HCT116 (cell line): Measurements from ENCODE around the gene GLDN. TPM values are rescaled to one million over a fixed set of nuclear protein-coding genes. Genes with fewer than 3 reads are reported as not detected.

ENCODE experiments used
- ATAC-seq: fragments of 200-7000 bp; cut with Tn5 transposase; 2 replicates; pipeline ENCODE4 v1.9.1; 2020; ENCODE audit warnings: mild to moderate bottlenecking, moderate library complexity
- BruUV-seq: library from RNA; stranded (reverse); fragments of 400-500 nt; replicated peaks from 2 replicates; lab custom pipeline; 2021; lab: Mats Ljungman, UMichigan
- CTCF ChIA-PET: fragments of 300-600 bp; sonication (Branson Sonifier 250); formaldehyde crosslinking; loops from one replicate; lab custom pipeline; 2021; ENCODE audit warnings: antibody characterized with exemption; lab: Charles Lee
- POLR2A ChIA-PET: fragments of 300-600, 350-600 bp; sonication (Branson Sonifier 250); formaldehyde crosslinking; loops from one replicate; lab custom pipeline; 2021; ENCODE audit warnings: antibody characterized with exemption; lab: Charles Lee
- RAD21 ChIA-PET, 2 experiments: fragments of 300-600 bp; sonication (Branson Sonifier 250); formaldehyde crosslinking; loops; one replicate each; lab custom pipeline; 2023; ENCODE audit warnings: low total read pairs in 2 of 2; ENCODE audit not compliant: uncharacterized antibody in 2 of 2, unreplicated experiment in 2 of 2, low non-redundant PET in 1 of 2; lab: Charles Lee
- DNase-seq: peaks from one replicate; pipeline ENCODE4 v3.0.0-alpha.2; 2010; ENCODE audit warnings: low read depth, low spot score
- H2AFZ ChIP-seq: fragments of 200-600 bp; shearing (Covaris generic), sonication (generic); 2 replicates; pipeline ENCODE4 v1.6.1; 2017; ENCODE audit warnings: low read depth, mixed run types, mixed read lengths, antibody characterized with exemption, low read length; ENCODE audit not compliant: poor library complexity, severe bottlenecking
- H3K27ac ChIP-seq: 2 replicates; pipeline ENCODE4 v1.5.1; 2012; ENCODE audit warnings: low read depth, low read length
- H3K27me3 ChIP-seq: fragments of 200-600 bp; sonication (generic); 2 replicates; pipeline ENCODE4 v1.6.1; 2016; ENCODE audit warnings: mixed run types, low read length, mixed read lengths; ENCODE audit not compliant: insufficient read depth
- H3K36me3 ChIP-seq, 2 experiments: fragments of 200-500 bp in 1 of 2; fragments of 200-600 bp in 1 of 2; sonication (Bioruptor generic) in 1 of 2; sonication (generic) in 1 of 2; 2 replicates each; pipeline versions ENCODE4 v1.5.1 to v1.6.1; 2014 to 2016; ENCODE audit warnings: low read length in 2 of 2, inconsistent platforms in 1 of 2, mixed read lengths in 1 of 2, mixed run types in 1 of 2; ENCODE audit not compliant: insufficient read depth in 2 of 2, control insufficient read depth in 1 of 2
- H3K4me1 ChIP-seq, 2 experiments: fragments of 200-600 bp in 1 of 2; sonication (generic) in 1 of 2; 2 replicates each; pipeline versions ENCODE4 v1.5.1 to v1.6.1; 2012 to 2017; ENCODE audit warnings: low read length in 2 of 2, inconsistent platforms in 1 of 2, mild to moderate bottlenecking in 1 of 2, mixed read lengths in 1 of 2, mixed run types in 1 of 2, moderate library complexity in 1 of 2; ENCODE audit not compliant: insufficient read depth in 2 of 2, control insufficient read depth in 1 of 2
- H3K4me2 ChIP-seq: fragments of 200-600 bp; sonication (generic); 2 replicates; pipeline ENCODE4 v1.6.1; 2017; ENCODE audit warnings: mixed run types, low read length, mixed read lengths
- H3K4me3 ChIP-seq, 2 experiments: fragments of 200-600 bp in 1 of 2; sonication (generic) in 1 of 2; replicated peaks in 1 of 2; 2 replicates each; pipeline ENCODE4 v1.5.1; 2011 to 2016; ENCODE audit warnings: low read length in 2 of 2, control low read depth in 1 of 2, low read depth in 1 of 2, mild to moderate bottlenecking in 1 of 2, mixed read lengths in 1 of 2, mixed run types in 1 of 2
- H3K79me2 ChIP-seq: fragments of 200-600 bp; sonication (generic); 2 replicates; pipeline ENCODE4 v1.6.1; 2017; ENCODE audit warnings: mild to moderate bottlenecking, mixed run types, low read length, moderate library complexity, mixed read lengths; ENCODE audit not compliant: insufficient read depth
- H3K9ac ChIP-seq: fragments of 200-600 bp; sonication (generic); 2 replicates; pipeline ENCODE4 v1.6.1; 2016; ENCODE audit warnings: low read length, mixed read lengths
- H3K9me2 ChIP-seq: fragments of 200-600 bp; sonication (generic), shearing (Covaris generic); 2 replicates; pipeline ENCODE4 v1.6.1; 2017; ENCODE audit warnings: mixed run types, mild to moderate bottlenecking, moderate library complexity; ENCODE audit not compliant: insufficient read depth
- H3K9me3 ChIP-seq, 2 experiments: fragments of 200-500 bp in 1 of 2; fragments of 200-600 bp in 1 of 2; sonication (Bioruptor generic) in 1 of 2; sonication (generic) in 1 of 2; 2 replicates each; pipeline ENCODE4 v1.6.1; 2014 to 2017; ENCODE audit warnings: low read length in 2 of 2, mixed read lengths in 2 of 2, inconsistent platforms in 1 of 2, low read depth in 1 of 2, mild to moderate bottlenecking in 1 of 2, mixed run types in 1 of 2, moderate library complexity in 1 of 2; ENCODE audit not compliant: control insufficient read depth in 1 of 2, insufficient read depth in 1 of 2
- H4K20me1 ChIP-seq: fragments of 200-600 bp; sonication (generic), shearing (Covaris generic); 2 replicates; pipeline ENCODE4 v1.6.1; 2017; ENCODE audit warnings: mixed run types, mild to moderate bottlenecking, moderate library complexity; ENCODE audit not compliant: insufficient read depth
- CBX3 ChIP-seq: IDR thresholded peaks from 2 replicates; pipeline ENCODE4 v1.6.1; 2012; ENCODE audit warnings: low read depth
- ELF1 ChIP-seq: IDR thresholded peaks from 2 replicates; pipeline ENCODE4 v1.6.1; 2012; ENCODE audit warnings: low read depth, borderline replicate concordance
- EZH2 ChIP-seq: fragments of 200-600 bp; sonication (generic); IDR thresholded peaks from 2 replicates; pipeline ENCODE4 v1.6.1; 2017; ENCODE audit warnings: antibody characterized with exemption, mixed run types
- EZH2phosphoT487 ChIP-seq: fragments of 200-600 bp; IDR thresholded peaks from 2 replicates; pipeline ENCODE4 v1.6.1; 2018; ENCODE audit warnings: antibody characterized with exemption, borderline replicate concordance
- POLR2AphosphoS5 ChIP-seq: IDR thresholded peaks from 2 replicates; pipeline ENCODE4 v1.6.1; 2011; ENCODE audit warnings: mild to moderate bottlenecking, low read depth, low read length, moderate library complexity
- SIN3A ChIP-seq: IDR thresholded peaks from 2 replicates; pipeline ENCODE4 v1.6.1; 2012; ENCODE audit warnings: low read depth
- SRF ChIP-seq: IDR thresholded peaks from 2 replicates; pipeline ENCODE4 v1.6.1; 2012; ENCODE audit warnings: low read depth
- TCF7L2 ChIP-seq: IDR thresholded peaks from 2 replicates; pipeline ENCODE4 v1.7.0; 2011; ENCODE audit warnings: borderline replicate concordance, inconsistent platforms; ENCODE audit not compliant: insufficient read depth, insufficient read length; ENCODE audit errors: extremely low read depth
- ZBTB33 ChIP-seq: IDR thresholded peaks from 2 replicates; pipeline ENCODE4 v1.6.1; 2011; ENCODE audit warnings: mild to moderate bottlenecking, low read length, moderate library complexity; ENCODE audit not compliant: insufficient replicate concordance; ENCODE audit errors: extremely low read depth
- ZNF274 ChIP-seq: fragments of 200-500 bp; sonication (Bioruptor generic); IDR thresholded peaks from 2 replicates; pipeline ENCODE4 v1.6.1; 2014; ENCODE audit warnings: mild to moderate bottlenecking, low read depth, low read length, inconsistent platforms
- intact Hi-C: fragments of 100-400 bp; cut with micrococcal nuclease; formaldehyde crosslinking; loops from 2 replicates; pipeline ENCODE4 v1.10.0; 2022
- total RNA-seq: library from RNA; stranded (reverse); gene quantifications from one replicate; pipeline ENCODE4 v1.2.1, GENCODE V29; 2021; ENCODE audit not compliant: unreplicated experiment
- TF ChIP-seq, protein P1 (sequence below): IDR thresholded peaks from 2 replicates; pipeline ENCODE4 v1.6.1; 2012; ENCODE audit warnings: low read depth
- TF ChIP-seq, protein P2 (sequence below), 3 experiments: fragments of 200-600 bp in 1 of 3; sonication (generic) in 1 of 3; IDR thresholded peaks in 2 of 3; conservative IDR thresholded peaks in 1 of 3; 2 replicates each; pipeline ENCODE4 v1.5.1; 2012 to 2017; ENCODE audit warnings: low read depth in 2 of 3, low read length in 2 of 3, antibody characterized with exemption in 1 of 3, borderline replicate concordance in 1 of 3, control low read depth in 1 of 3, mild to moderate bottlenecking in 1 of 3, mixed read lengths in 1 of 3, mixed run types in 1 of 3, moderate library complexity in 1 of 3; ENCODE audit not compliant: insufficient read depth in 1 of 3

GLDN gene
- total RNA-seq, 1 experiment from 2014 or later: 3.0 TPM

- ATAC-seq: no peak
- Histone ChIP-seq H2AFZ (no peak overlapping the region), H3K4me1 (no peaks in the 10 kb centered on the region), H4K20me1 (no peaks in the 10 kb centered on the region), H3K9me2 (no peaks in the 10 kb centered on the region), H3K9ac (no peak overlapping the region), H3K9me3 (no peaks in the 10 kb centered on the region), H3K27me3 (no peaks in the 10 kb centered on the region; the same call in 1 of the 2 replicates), H3K36me3 (no peaks in the 10 kb centered on the region), H3K4me3 (no peak overlapping the region), H3K4me2 (no peak overlapping the region), H3K79me2 (no peaks in the 10 kb centered on the region), H3K27ac (no peak overlapping the region)
- intact Hi-C loops: no loop called here
- BruUV-seq: no TSS peak
- TF ChIP-seq ELF1 (no peak), EZH2 (no peak), SIN3A (no peak)
- TF ChIP-seq, protein P1, sequence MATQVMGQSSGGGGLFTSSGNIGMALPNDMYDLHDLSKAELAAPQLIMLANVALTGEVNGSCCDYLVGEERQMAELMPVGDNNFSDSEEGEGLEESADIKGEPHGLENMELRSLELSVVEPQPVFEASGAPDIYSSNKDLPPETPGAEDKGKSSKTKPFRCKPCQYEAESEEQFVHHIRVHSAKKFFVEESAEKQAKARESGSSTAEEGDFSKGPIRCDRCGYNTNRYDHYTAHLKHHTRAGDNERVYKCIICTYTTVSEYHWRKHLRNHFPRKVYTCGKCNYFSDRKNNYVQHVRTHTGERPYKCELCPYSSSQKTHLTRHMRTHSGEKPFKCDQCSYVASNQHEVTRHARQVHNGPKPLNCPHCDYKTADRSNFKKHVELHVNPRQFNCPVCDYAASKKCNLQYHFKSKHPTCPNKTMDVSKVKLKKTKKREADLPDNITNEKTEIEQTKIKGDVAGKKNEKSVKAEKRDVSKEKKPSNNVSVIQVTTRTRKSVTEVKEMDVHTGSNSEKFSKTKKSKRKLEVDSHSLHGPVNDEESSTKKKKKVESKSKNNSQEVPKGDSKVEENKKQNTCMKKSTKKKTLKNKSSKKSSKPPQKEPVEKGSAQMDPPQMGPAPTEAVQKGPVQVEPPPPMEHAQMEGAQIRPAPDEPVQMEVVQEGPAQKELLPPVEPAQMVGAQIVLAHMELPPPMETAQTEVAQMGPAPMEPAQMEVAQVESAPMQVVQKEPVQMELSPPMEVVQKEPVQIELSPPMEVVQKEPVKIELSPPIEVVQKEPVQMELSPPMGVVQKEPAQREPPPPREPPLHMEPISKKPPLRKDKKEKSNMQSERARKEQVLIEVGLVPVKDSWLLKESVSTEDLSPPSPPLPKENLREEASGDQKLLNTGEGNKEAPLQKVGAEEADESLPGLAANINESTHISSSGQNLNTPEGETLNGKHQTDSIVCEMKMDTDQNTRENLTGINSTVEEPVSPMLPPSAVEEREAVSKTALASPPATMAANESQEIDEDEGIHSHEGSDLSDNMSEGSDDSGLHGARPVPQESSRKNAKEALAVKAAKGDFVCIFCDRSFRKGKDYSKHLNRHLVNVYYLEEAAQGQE: no peak
- ChIA-PET CTCF (no interaction called here), RAD21 (no interaction called here), POLR2A (no interaction called here)
- DNase-seq: no peak
Measured at GRCh38 chr15:51334011-51334451, 7.4 kb upstream of the GLDN start.

DNA sequence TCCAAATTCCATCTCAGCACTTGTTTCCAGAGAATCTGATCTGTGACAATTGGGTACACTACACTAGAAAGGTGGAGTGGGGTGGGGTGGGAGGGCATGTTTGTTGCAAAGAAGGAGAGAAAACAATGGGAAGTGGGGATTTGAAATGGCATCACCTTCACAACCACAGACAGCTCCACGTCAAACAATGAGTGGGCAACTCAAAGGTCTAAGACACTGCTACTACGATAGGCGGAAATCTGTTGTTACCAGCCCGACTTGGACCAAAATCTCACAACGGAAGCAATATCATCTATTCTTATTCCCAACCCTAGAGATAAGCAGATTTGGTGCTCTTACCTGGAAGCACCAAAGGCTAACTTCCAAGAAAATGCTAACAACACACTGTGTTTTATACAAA is 6.4 kb upstream of the GLDN start:
- no peak for ATAC-seq
- POLR2A ChIA-PET: no interaction called here
- CTCF ChIA-PET: no interaction called here
- intact Hi-C loops: no loop called here
- H3K27ac ChIP-seq: no peak overlapping the region
- no peak overlapping the region for H3K4me2 ChIP-seq
- H2AFZ ChIP-seq: no peak overlapping the region
- DNase-seq: no peak
- no peaks in the 10 kb centered on the region; the same call in 1 of the 2 replicates for H3K27me3 ChIP-seq
- H3K79me2 ChIP-seq: no peaks in the 10 kb centered on the region
- no peaks in the 10 kb centered on the region for H4K20me1 ChIP-seq
- no peaks in the 10 kb centered on the region for H3K36me3 ChIP-seq
- RAD21 ChIA-PET: no interaction called here
- BruUV-seq: no TSS peak
- no peaks in the 10 kb centered on the region for H3K9me2 ChIP-seq
- H3K9ac ChIP-seq: no peak overlapping the region
- H3K4me1 ChIP-seq: no peaks in the 10 kb centered on the region
- no peaks in the 10 kb centered on the region for H3K9me3 ChIP-seq
- H3K4me3 ChIP-seq: no peak overlapping the region
- TF ChIP-seq ZBTB33: no peak
- TF ChIP-seq, protein P2, sequence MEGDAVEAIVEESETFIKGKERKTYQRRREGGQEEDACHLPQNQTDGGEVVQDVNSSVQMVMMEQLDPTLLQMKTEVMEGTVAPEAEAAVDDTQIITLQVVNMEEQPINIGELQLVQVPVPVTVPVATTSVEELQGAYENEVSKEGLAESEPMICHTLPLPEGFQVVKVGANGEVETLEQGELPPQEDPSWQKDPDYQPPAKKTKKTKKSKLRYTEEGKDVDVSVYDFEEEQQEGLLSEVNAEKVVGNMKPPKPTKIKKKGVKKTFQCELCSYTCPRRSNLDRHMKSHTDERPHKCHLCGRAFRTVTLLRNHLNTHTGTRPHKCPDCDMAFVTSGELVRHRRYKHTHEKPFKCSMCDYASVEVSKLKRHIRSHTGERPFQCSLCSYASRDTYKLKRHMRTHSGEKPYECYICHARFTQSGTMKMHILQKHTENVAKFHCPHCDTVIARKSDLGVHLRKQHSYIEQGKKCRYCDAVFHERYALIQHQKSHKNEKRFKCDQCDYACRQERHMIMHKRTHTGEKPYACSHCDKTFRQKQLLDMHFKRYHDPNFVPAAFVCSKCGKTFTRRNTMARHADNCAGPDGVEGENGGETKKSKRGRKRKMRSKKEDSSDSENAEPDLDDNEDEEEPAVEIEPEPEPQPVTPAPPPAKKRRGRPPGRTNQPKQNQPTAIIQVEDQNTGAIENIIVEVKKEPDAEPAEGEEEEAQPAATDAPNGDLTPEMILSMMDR (IDR thresholded peaks at IDR 0.05 in 2 of 3, conservative IDR thresholded peaks at IDR 0.05 in 1 of 3; ENCODE audit: borderline replicate concordance in 1 of 3, insufficient read depth in 1 of 3, low read depth in 2 of 3, low read length in 2 of 3): no peak
- no peak for TF ChIP-seq EZH2
- no peak for TF ChIP-seq ZNF274
- TF ChIP-seq SRF: no peak
- no peak for TF ChIP-seq TCF7L2
- TF ChIP-seq EZH2phosphoT487: no peak
- no peak for TF ChIP-seq SIN3A
- no peak for TF ChIP-seq POLR2AphosphoS5
- no peak for TF ChIP-seq CBX3
- no peak for TF ChIP-seq ELF1
